Suprapubic skin (tissue), 4 donors: Measurements from ENCODE around the gene TBC1D22A.

Source experiments
- EP300 ChIP-seq: sonication (generic); formaldehyde crosslinking; IDR thresholded peaks from one replicate; pipeline ENCODE4 v1.6.1; 2017; ENCODE audit warnings: antibody characterized with exemption
- POLR2A ChIP-seq, 2 donors: fragments of 450-650 bp; IDR thresholded peaks; one replicate each; pipeline ENCODE4 v1.6.1; 2017; ENCODE audit warnings: antibody characterized with exemption in 2 of 2, mild to moderate bottlenecking in 2 of 2, moderate library complexity in 2 of 2
- POLR2AphosphoS5 ChIP-seq, 3 donors: sonication (generic); formaldehyde crosslinking; IDR thresholded peaks; one replicate each; pipeline ENCODE4 v1.6.1; 2017; ENCODE audit warnings: antibody characterized with exemption in 3 of 3
- TF ChIP-seq, protein P1 (sequence below), 2 donors: fragments of 200-600 bp in 1 of 2; fragments of 450-650 bp in 1 of 2; sonication (generic) in 1 of 2; IDR thresholded peaks; one replicate each; pipeline ENCODE4 v1.5.1; 2016 to 2019; ENCODE audit warnings: antibody characterized with exemption in 2 of 2, mild to moderate bottlenecking in 1 of 2, moderate library complexity in 1 of 2

DNA sequence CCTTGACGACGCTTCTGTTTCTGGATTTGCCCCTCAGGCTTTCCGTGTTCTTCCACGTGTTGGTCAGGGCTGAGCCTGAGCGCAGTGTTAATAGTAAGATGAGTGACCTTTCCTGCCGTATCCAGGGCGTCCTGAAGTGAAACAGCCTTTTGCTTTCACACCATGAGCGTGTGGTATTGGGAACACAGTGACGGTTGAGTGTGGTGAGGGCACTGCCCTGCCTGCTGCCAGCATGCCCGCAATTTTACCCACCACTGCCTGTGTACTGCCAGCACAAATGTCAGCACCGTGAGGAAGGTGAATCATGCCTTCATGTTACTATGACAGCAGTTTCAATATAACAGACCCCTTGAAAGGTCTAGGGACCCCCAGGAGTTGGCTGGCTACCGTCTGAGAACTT, 217.1 kb downstream of the TBC1D22A start:
- TF ChIP-seq, protein P1, sequence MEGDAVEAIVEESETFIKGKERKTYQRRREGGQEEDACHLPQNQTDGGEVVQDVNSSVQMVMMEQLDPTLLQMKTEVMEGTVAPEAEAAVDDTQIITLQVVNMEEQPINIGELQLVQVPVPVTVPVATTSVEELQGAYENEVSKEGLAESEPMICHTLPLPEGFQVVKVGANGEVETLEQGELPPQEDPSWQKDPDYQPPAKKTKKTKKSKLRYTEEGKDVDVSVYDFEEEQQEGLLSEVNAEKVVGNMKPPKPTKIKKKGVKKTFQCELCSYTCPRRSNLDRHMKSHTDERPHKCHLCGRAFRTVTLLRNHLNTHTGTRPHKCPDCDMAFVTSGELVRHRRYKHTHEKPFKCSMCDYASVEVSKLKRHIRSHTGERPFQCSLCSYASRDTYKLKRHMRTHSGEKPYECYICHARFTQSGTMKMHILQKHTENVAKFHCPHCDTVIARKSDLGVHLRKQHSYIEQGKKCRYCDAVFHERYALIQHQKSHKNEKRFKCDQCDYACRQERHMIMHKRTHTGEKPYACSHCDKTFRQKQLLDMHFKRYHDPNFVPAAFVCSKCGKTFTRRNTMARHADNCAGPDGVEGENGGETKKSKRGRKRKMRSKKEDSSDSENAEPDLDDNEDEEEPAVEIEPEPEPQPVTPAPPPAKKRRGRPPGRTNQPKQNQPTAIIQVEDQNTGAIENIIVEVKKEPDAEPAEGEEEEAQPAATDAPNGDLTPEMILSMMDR (IDR thresholded peaks at IDR 0.05), result no peak
- TF ChIP-seq POLR2A (IDR thresholded peaks at IDR 0.05), result no peak
- no peak for TF ChIP-seq POLR2AphosphoS5 (IDR thresholded peaks at IDR 0.05)
- TF ChIP-seq EP300, result no peak
